Measurements from ENCODE around the gene PPP1R1B. TPM values are rescaled to one million over a fixed set of nuclear protein-coding genes. Genes with fewer than 3 reads are reported as not detected.

The PPP1R1B gene
- total RNA-seq, 1 experiment from 2014 or later = not detected

GRCh38 chr17:39598630-39599003 lies 28.1 kb upstream of the PPP1R1B start:
- no peak for DNase-seq
- Histone ChIP-seq H3K4me3 (ENCODE audit: low read length) (no peak overlapping the region), H3K9ac (ENCODE audit: low read length) (no peak overlapping the region), H3K4me2 (ENCODE audit: low read depth, low read length, poor library complexity, severe bottlenecking) (no peak overlapping the region), H3K9me3 (ENCODE audit: low read length) (no peaks in the 10 kb centered on the region), H3K36me3 (ENCODE audit: insufficient read depth, low read length) (no peaks in the 10 kb centered on the region), H3K79me2 (ENCODE audit: low read length) (no peaks in the 10 kb centered on the region), H3K27me3 (ENCODE audit: low read length) (no peaks in the 10 kb centered on the region), H3K27ac (ENCODE audit: low read length) (no peak overlapping the region), H2AFZ (ENCODE audit: low read length) (no peak overlapping the region), H3K9me2 (replicated peaks; ENCODE audit: insufficient read depth, low read length) (no peaks in the 10 kb centered on the region), H4K20me1 (ENCODE audit: insufficient read depth, low read depth, low read length) (no peaks in the 10 kb centered on the region), H3K4me1 (ENCODE audit: low read length) (peaks cover 12% of the 10 kb centered on the region)

DNA sequence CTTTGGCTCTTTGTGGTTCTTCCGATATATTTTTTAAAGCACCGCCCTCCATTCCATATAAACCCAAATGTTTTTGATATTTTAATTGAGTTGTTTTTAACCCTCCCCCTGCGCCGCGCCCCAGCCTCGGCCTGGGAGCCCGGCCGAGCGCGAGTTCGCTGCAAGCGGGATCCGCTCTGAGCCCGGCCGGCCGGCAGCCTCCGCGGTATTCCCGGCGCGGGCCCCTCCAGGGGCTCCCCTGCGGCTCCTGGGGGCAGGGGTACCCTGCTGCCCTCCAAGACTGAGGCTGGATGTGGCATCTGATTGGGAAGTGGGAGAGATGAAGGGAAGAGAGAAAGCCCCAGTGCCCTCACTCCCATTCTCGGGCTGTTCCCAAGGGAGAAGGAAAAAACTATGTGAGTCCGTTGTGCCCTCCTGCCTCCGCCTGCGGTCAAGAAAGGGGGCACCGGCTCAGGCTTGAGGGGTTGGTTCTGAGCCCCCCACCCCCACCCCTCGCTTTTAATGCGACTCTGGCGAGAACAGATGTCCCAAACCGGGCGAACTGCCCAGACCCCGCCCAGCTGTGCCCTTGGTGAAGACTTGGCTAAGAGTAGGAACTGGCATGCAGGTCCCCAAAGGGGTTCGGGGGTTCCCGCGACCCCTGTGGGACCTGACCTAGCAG lies 27.6 kb upstream of the PPP1R1B start:
- no peaks in the 10 kb centered on the region for H3K9me2 ChIP-seq (replicated peaks; ENCODE audit: insufficient read depth, low read length)
- H3K79me2 ChIP-seq (ENCODE audit: low read length) = no peaks in the 10 kb centered on the region
- H3K27me3 ChIP-seq (ENCODE audit: low read length) = no peaks in the 10 kb centered on the region
- no peak overlapping the region for H3K9ac ChIP-seq (ENCODE audit: low read length)
- H2AFZ ChIP-seq (ENCODE audit: low read length) = no peak overlapping the region
- no peak for DNase-seq
- H4K20me1 ChIP-seq (ENCODE audit: insufficient read depth, low read depth, low read length) = no peaks in the 10 kb centered on the region
- no peaks in the 10 kb centered on the region for H3K36me3 ChIP-seq (ENCODE audit: insufficient read depth, low read length)
- no peaks in the 10 kb centered on the region for H3K9me3 ChIP-seq (ENCODE audit: low read length)
- H3K4me1 ChIP-seq (ENCODE audit: low read length) = peaks cover 17% of the 10 kb centered on the region
- H3K27ac ChIP-seq (ENCODE audit: low read length) = no peak overlapping the region
- H3K4me2 ChIP-seq (ENCODE audit: low read depth, low read length, poor library complexity, severe bottlenecking) = no peak overlapping the region
- H3K4me3 ChIP-seq (ENCODE audit: low read length) = no peak overlapping the region

GRCh38 chr17:39599665-39600231 lies 27.0 kb upstream of the PPP1R1B start:
- no peak for DNase-seq
- Histone ChIP-seq H3K79me2 (ENCODE audit: low read length) (no peaks in the 10 kb centered on the region), H3K4me1 (ENCODE audit: low read length) (peaks cover 22% of the 10 kb centered on the region), H3K36me3 (ENCODE audit: insufficient read depth, low read length) (no peaks in the 10 kb centered on the region), H2AFZ (ENCODE audit: low read length) (no peak overlapping the region), H3K4me2 (ENCODE audit: low read depth, low read length, poor library complexity, severe bottlenecking) (no peak overlapping the region), H3K27me3 (ENCODE audit: low read length) (no peaks in the 10 kb centered on the region), H3K9me2 (replicated peaks; ENCODE audit: insufficient read depth, low read length) (no peaks in the 10 kb centered on the region), H4K20me1 (ENCODE audit: insufficient read depth, low read depth, low read length) (no peaks in the 10 kb centered on the region), H3K27ac (ENCODE audit: low read length) (no peak overlapping the region), H3K9me3 (ENCODE audit: low read length) (no peaks in the 10 kb centered on the region), H3K9ac (ENCODE audit: low read length) (no peak overlapping the region), H3K4me3 (ENCODE audit: low read length) (no peak overlapping the region)

- no peak overlapping the region for H3K4me3 ChIP-seq (ENCODE audit: low read length)
- peaks cover 29% of the 10 kb centered on the region for H3K4me1 ChIP-seq (ENCODE audit: low read length)
- no peaks in the 10 kb centered on the region for H3K79me2 ChIP-seq (ENCODE audit: low read length)
- H3K27ac ChIP-seq (ENCODE audit: low read length) = no peak overlapping the region
- H4K20me1 ChIP-seq (ENCODE audit: insufficient read depth, low read depth, low read length) = no peaks in the 10 kb centered on the region; the same call in 1 of the 2 replicates
- no peaks in the 10 kb centered on the region for H3K9me3 ChIP-seq (ENCODE audit: low read length)
- no peak for DNase-seq
- no peaks in the 10 kb centered on the region for H3K36me3 ChIP-seq (ENCODE audit: insufficient read depth, low read length)
- H3K9ac ChIP-seq (ENCODE audit: low read length) = no peak overlapping the region
- no peaks in the 10 kb centered on the region for H3K9me2 ChIP-seq (replicated peaks; ENCODE audit: insufficient read depth, low read length)
- no peaks in the 10 kb centered on the region for H3K27me3 ChIP-seq (ENCODE audit: low read length)
- no peak overlapping the region for H2AFZ ChIP-seq (ENCODE audit: low read length)
- no peak overlapping the region for H3K4me2 ChIP-seq (ENCODE audit: low read depth, low read length, poor library complexity, severe bottlenecking)
Observed at GRCh38 chr17:39600288-39600996, 26.3 kb upstream of the PPP1R1B start.

- H3K27ac ChIP-seq (ENCODE audit: low read length) = no peak overlapping the region
- DNase-seq = no peak
- H3K4me1 ChIP-seq (ENCODE audit: low read length) = peaks cover 36% of the 10 kb centered on the region
Observed at GRCh38 chr17:39600997-39601597, 25.7 kb upstream of the PPP1R1B start.

GRCh38 chr17:39601758-39602532 lies 24.8 kb upstream of the PPP1R1B start:
- Histone ChIP-seq H3K27ac (ENCODE audit: low read length) (no peak overlapping the region), H3K4me2 (ENCODE audit: low read depth, low read length, poor library complexity, severe bottlenecking) (no peak overlapping the region), H2AFZ (ENCODE audit: low read length) (no peak overlapping the region), H3K9me3 (ENCODE audit: low read length) (no peaks in the 10 kb centered on the region), H3K36me3 (ENCODE audit: insufficient read depth, low read length) (no peaks in the 10 kb centered on the region), H3K9ac (ENCODE audit: low read length) (no peak overlapping the region), H3K4me1 (ENCODE audit: low read length) (peaks cover 36% of the 10 kb centered on the region), H4K20me1 (ENCODE audit: insufficient read depth, low read depth, low read length) (peaks cover 5% of the 10 kb centered on the region; the same call in 1 of the 2 replicates), H3K27me3 (ENCODE audit: low read length) (no peaks in the 10 kb centered on the region), H3K9me2 (replicated peaks; ENCODE audit: insufficient read depth, low read length) (no peaks in the 10 kb centered on the region), H3K79me2 (ENCODE audit: low read length) (no peaks in the 10 kb centered on the region), H3K4me3 (ENCODE audit: low read length) (no peak overlapping the region)
- no peak for DNase-seq

More at GRCh38 chr17:39600997-39601597, 25.7 kb upstream of the PPP1R1B start:
- no peaks in the 10 kb centered on the region for H3K9me2 ChIP-seq (replicated peaks; ENCODE audit: insufficient read depth, low read length)
- H4K20me1 ChIP-seq (ENCODE audit: insufficient read depth, low read depth, low read length) = peaks cover 4% of the 10 kb centered on the region; the same call in 1 of the 2 replicates
- H3K4me3 ChIP-seq (ENCODE audit: low read length) = no peak overlapping the region
- no peak overlapping the region for H3K9ac ChIP-seq (ENCODE audit: low read length)
- H3K36me3 ChIP-seq (ENCODE audit: insufficient read depth, low read length) = no peaks in the 10 kb centered on the region
- no peaks in the 10 kb centered on the region for H3K79me2 ChIP-seq (ENCODE audit: low read length)
- no peaks in the 10 kb centered on the region for H3K9me3 ChIP-seq (ENCODE audit: low read length)
- H3K4me2 ChIP-seq (ENCODE audit: low read depth, low read length, poor library complexity, severe bottlenecking) = no peak overlapping the region
- no peaks in the 10 kb centered on the region for H3K27me3 ChIP-seq (ENCODE audit: low read length)
- H2AFZ ChIP-seq (ENCODE audit: low read length) = no peak overlapping the region

DNA sequence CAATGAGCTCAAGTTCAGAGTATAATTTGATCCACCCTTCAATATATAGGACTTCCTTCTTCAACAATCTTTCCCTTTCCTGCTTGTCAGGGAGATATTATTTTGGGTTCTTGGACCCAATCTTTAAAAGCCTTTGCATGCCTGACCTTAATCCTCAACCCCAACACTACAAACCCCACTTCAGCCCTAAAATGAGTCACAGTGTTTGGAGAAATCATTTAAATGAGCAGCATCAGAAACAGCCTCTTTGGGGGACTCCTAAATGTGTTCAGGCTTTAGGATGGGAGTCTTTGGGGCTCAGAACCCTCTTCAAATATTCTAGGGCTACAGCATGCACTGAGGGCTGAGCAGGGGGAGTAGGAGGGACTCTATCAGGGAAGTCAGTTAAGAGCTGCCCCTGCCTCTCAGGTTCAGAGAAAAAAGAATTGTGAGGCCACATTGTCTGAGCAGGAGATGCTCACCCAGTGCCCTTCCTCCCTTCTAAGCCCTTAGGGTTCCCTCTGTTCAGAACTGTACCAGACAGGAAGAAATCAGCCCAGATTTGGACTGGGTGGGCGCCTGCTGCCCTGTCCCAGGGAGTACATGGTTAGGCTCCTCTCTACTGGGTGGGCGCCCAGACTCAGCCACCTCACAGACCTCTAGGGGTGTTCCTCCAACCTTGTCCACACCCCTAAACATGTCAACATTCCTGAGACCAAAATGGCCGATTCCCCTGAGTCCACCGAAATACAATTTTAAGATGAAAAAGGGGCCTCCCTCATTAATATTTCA lies 24.0 kb upstream of the PPP1R1B start:
- H4K20me1 ChIP-seq (ENCODE audit: insufficient read depth, low read depth, low read length) = peaks cover 5% of the 10 kb centered on the region; the same call in 1 of the 2 replicates
- H3K9ac ChIP-seq (ENCODE audit: low read length) = no peak overlapping the region
- no peak for DNase-seq
- no peaks in the 10 kb centered on the region for H3K27me3 ChIP-seq (ENCODE audit: low read length)
- H3K4me3 ChIP-seq (ENCODE audit: low read length) = no peak overlapping the region
- no peaks in the 10 kb centered on the region for H3K9me3 ChIP-seq (ENCODE audit: low read length)
- no peak overlapping the region for H2AFZ ChIP-seq (ENCODE audit: low read length)
- peaks cover 36% of the 10 kb centered on the region for H3K4me1 ChIP-seq (ENCODE audit: low read length)
- H3K27ac ChIP-seq (ENCODE audit: low read length) = no peak overlapping the region
- no peaks in the 10 kb centered on the region for H3K9me2 ChIP-seq (replicated peaks; ENCODE audit: insufficient read depth, low read length)
- H3K36me3 ChIP-seq (ENCODE audit: insufficient read depth, low read length) = no peaks in the 10 kb centered on the region
- peak overlapping the region; percentile 97 for H3K4me2 ChIP-seq (ENCODE audit: low read depth, low read length, poor library complexity, severe bottlenecking)
- no peaks in the 10 kb centered on the region for H3K79me2 ChIP-seq (ENCODE audit: low read length)
